LNCaP clone FGC (cell line): ENCODE measurements around the gene KIAA1217.

Experiments used
- DNase-seq: peaks from one replicate; pipeline ENCODE4 v3.0.0-alpha.2; 2011; ENCODE audit warnings: low read depth
- H3K4me3 ChIP-seq: 2 replicates; pipeline ENCODE4 v1.5.1; 2011; ENCODE audit warnings: mild to moderate bottlenecking, low read depth, low read length, control low read depth
- CTCF ChIP-seq: IDR thresholded peaks from 2 replicates; pipeline ENCODE4 v1.5.1; 2012; ENCODE audit warnings: mild to moderate bottlenecking; ENCODE audit not compliant: control insufficient read depth, insufficient read depth; ENCODE audit errors: extremely low read depth

Gene KIAA1217

GRCh38 chr10:24207781-24208611 lies 942 bp upstream of the KIAA1217 start:
- peak; percentile 86 for DNase-seq
- H3K4me3 ChIP-seq: peak overlapping the region; percentile 55
- no peak for TF ChIP-seq CTCF

- peak overlapping the region; percentile 55 for H3K4me3 ChIP-seq
- DNase-seq: no peak
Measured at GRCh38 chr10:24209432-24209771, 464 bp downstream of the KIAA1217 start.

GRCh38 chr10:24209946-24210491 lies 1.1 kb downstream of the KIAA1217 start:
- H3K4me3 ChIP-seq: peak overlapping the region; percentile 55
- DNase-seq: no peak
- TF ChIP-seq CTCF: no peak

More at GRCh38 chr10:24209432-24209771, 464 bp downstream of the KIAA1217 start:
- TF ChIP-seq CTCF: no peak

- H3K4me3 ChIP-seq: no peak overlapping the region
- DNase-seq: no peak
- TF ChIP-seq CTCF: no peak
Measured at GRCh38 chr10:24210501-24210900, 1.6 kb downstream of the KIAA1217 start.

GRCh38 chr10:24213266-24213665 lies 4.3 kb downstream of the KIAA1217 start:
- TF ChIP-seq CTCF: no peak
- no peak overlapping the region for H3K4me3 ChIP-seq
- no peak for DNase-seq

- no peak for DNase-seq
- no peak overlapping the region for H3K4me3 ChIP-seq
- no peak for TF ChIP-seq CTCF
Measured at GRCh38 chr10:24213881-24214280, 4.9 kb downstream of the KIAA1217 start.
